H1 (cell line): ENCODE measurements around the gene SLC1A2. TPM values are rescaled to one million over a fixed set of nuclear protein-coding genes. Genes with fewer than 3 reads are reported as not detected.

Experiments
- ASH2L ChIP-seq: fragments of 200-600, 300-600 bp; sonication (generic); IDR thresholded peaks from one replicate; pipeline ENCODE4 v1.7.1; 2017; ENCODE audit warnings: low read length
- GABPA ChIP-seq: IDR thresholded peaks from 2 replicates; pipeline ENCODE4 v1.6.1; 2011; ENCODE audit warnings: mild to moderate bottlenecking, low read length, moderate library complexity, borderline replicate concordance; ENCODE audit not compliant: insufficient read depth
- HDAC6 ChIP-seq: IDR thresholded peaks from one replicate; pipeline ENCODE4 v1.7.1; 2012; ENCODE audit warnings: low read depth, mild to moderate bottlenecking, inconsistent platforms, low read length, moderate library complexity
- KDM5A ChIP-seq: fragments of 200-600 bp; IDR thresholded peaks from 2 replicates; pipeline ENCODE4 v1.7.1; 2012; ENCODE audit warnings: mild to moderate bottlenecking, low read length, inconsistent platforms, mixed read lengths
- POU5F1 ChIP-seq: IDR thresholded peaks from 2 replicates; pipeline ENCODE4 v1.6.1; 2011; ENCODE audit warnings: low read depth, mild to moderate bottlenecking, low read length, moderate library complexity
- RBBP5 ChIP-seq: IDR thresholded peaks from 2 replicates; pipeline ENCODE4 v1.7.1; 2012; ENCODE audit warnings: low read depth, mild to moderate bottlenecking, inconsistent platforms, low read length, moderate library complexity, borderline replicate concordance
- SUZ12 ChIP-seq: fragments of 200-600 bp; sonication (generic); IDR thresholded peaks from 2 replicates; pipeline ENCODE4 v1.6.1; 2012; ENCODE audit warnings: mild to moderate bottlenecking, inconsistent platforms, low read length, moderate library complexity, mixed read lengths
- USF2 ChIP-seq: IDR thresholded peaks from 2 replicates; pipeline ENCODE4 v1.6.1; 2011; ENCODE audit warnings: low read length, improper control_type of control experiment
- polyA plus RNA-seq, 7 experiments: library from polyadenylated mRNA; depleted of rRNA in 3 of 7; stranded (reverse) in 5 of 7; unstranded in 2 of 7; fragments of >200 nt in 5 of 7; fragments of 200-250 nt in 2 of 7; gene quantifications; 1 replicate in 5 of 7; 2 replicates in 1 of 7; 4 replicates in 1 of 7; pipeline versions ENCODE4 v1.2.1 to v1.2.3, GENCODE V29; 2011 to 2013; ENCODE audit warnings: missing spikeins in 2 of 7, mixed read lengths in 2 of 7
- total RNA-seq: library from RNA; stranded (reverse); fragmentation: NEBNext Ultra II Directional; extraction: Animal tissue kit (Norgen Biotek cat#: 25700); gene quantifications from 2 replicates; pipeline ENCODE4 v1.2.1, GENCODE V29; 2021
- TF ChIP-seq, protein P1 (sequence below): IDR thresholded peaks from 2 replicates; pipeline ENCODE4 v1.6.1; 2012; ENCODE audit warnings: low read length, inconsistent platforms

The SLC1A2 gene
- total and polyA plus RNA-seq, 2 of the 8 experiments (the other 6 are each of a cell fraction or from before 2014, with no cell fraction given) = 0.57 to 1.2 TPM

GRCh38 chr11:35419830-35420333, 524 bp upstream of the SLC1A2 start (continued):
- TF ChIP-seq, protein P1, sequence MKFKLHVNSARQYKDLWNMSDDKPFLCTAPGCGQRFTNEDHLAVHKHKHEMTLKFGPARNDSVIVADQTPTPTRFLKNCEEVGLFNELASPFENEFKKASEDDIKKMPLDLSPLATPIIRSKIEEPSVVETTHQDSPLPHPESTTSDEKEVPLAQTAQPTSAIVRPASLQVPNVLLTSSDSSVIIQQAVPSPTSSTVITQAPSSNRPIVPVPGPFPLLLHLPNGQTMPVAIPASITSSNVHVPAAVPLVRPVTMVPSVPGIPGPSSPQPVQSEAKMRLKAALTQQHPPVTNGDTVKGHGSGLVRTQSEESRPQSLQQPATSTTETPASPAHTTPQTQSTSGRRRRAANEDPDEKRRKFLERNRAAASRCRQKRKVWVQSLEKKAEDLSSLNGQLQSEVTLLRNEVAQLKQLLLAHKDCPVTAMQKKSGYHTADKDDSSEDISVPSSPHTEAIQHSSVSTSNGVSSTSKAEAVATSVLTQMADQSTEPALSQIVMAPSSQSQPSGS = no peak
- no peak for TF ChIP-seq KDM5A
- no peak for TF ChIP-seq GABPA
- no peak for TF ChIP-seq HDAC6
- TF ChIP-seq SUZ12 = peak; percentile 33
- TF ChIP-seq RBBP5 = 0 out of 2 replicates have a peak, but pooled peaks have one; percentile 20
- TF ChIP-seq POU5F1 = no peak
- peak; percentile 98 for TF ChIP-seq ASH2L
- TF ChIP-seq USF2 = no peak
